CD8-positive, alpha-beta memory T cell (primary cell): ENCODE results near the gene ZBED4. TPM values are rescaled to one million over a fixed set of nuclear protein-coding genes. Genes with fewer than 3 reads are reported as not detected.
A peak's percentile ranks its signal among the peaks of the same experiment; 100 is the strongest.

ENCODE experiments used
- CTCF ChIA-PET: fragments of 350-600 bp; sonication (Branson Sonifier 250); formaldehyde crosslinking; loops from one replicate; lab custom pipeline; 2021; ENCODE audit warnings: antibody characterized with exemption; lab: Charles Lee
- POLR2A ChIA-PET: fragments of 350-600 bp; sonication (Branson Sonifier 250); formaldehyde crosslinking; loops from one replicate; lab custom pipeline; 2021; ENCODE audit warnings: antibody characterized with exemption; lab: Charles Lee
- DNase-seq, 5 donors: peaks; one replicate each; pipeline versions ENCODE4 v3.0.0 to v3.0.0-alpha.2; 2020 to 2022; ENCODE audit warnings: mixed read lengths in 1 of 5
- H3K27ac ChIP-seq: one replicate; pipeline ENCODE4 v1.7.0; 2013; ENCODE audit warnings: low read depth, mild to moderate bottlenecking, low read length, moderate library complexity
- H3K27me3 ChIP-seq: 2 replicates; pipeline ENCODE4 v1.7.0; 2013; ENCODE audit warnings: low read length, mild to moderate bottlenecking; ENCODE audit not compliant: insufficient read depth, poor library complexity, severe bottlenecking
- H3K36me3 ChIP-seq: 2 replicates; pipeline ENCODE4 v1.7.0; 2013; ENCODE audit warnings: mild to moderate bottlenecking, low read length, moderate library complexity; ENCODE audit not compliant: insufficient read depth
- H3K4me1 ChIP-seq: 2 replicates; pipeline ENCODE4 v1.7.0; 2013; ENCODE audit warnings: mild to moderate bottlenecking, low read length, moderate library complexity; ENCODE audit not compliant: insufficient read depth
- H3K4me3 ChIP-seq: 2 replicates; pipeline ENCODE4 v1.7.0; 2013; ENCODE audit warnings: mild to moderate bottlenecking, low read length
- H3K9me3 ChIP-seq: 2 replicates; pipeline ENCODE4 v1.7.0; 2013; ENCODE audit warnings: mild to moderate bottlenecking, low read length
- H3K27ac Mint-ChIP-seq, 8 donors: one replicate each; pipeline ENCODE4 v1.8.0; 2020 to 2021; ENCODE audit warnings: mixed read lengths in 8 of 8, mild to moderate bottlenecking in 6 of 8, inconsistent platforms in 3 of 8, moderate library complexity in 3 of 8
- H3K27me3 Mint-ChIP-seq, 2 donors: one replicate each; pipeline ENCODE4 v1.8.0; 2020 to 2021; ENCODE audit warnings: mixed read lengths in 2 of 2, mild to moderate bottlenecking in 1 of 2, moderate library complexity in 1 of 2
- H3K36me3 Mint-ChIP-seq, 3 donors: one replicate each; pipeline ENCODE4 v1.8.0; 2020 to 2021; ENCODE audit warnings: mixed read lengths in 3 of 3, inconsistent platforms in 1 of 3, mild to moderate bottlenecking in 1 of 3
- H3K4me1 Mint-ChIP-seq, 3 donors: one replicate each; pipeline ENCODE4 v1.8.0; 2020 to 2021; ENCODE audit warnings: mixed read lengths in 3 of 3, inconsistent platforms in 1 of 3, mild to moderate bottlenecking in 1 of 3
- H3K4me3 Mint-ChIP-seq, 7 donors: one replicate each; pipeline ENCODE4 v1.8.0; 2020 to 2021; ENCODE audit warnings: mixed read lengths in 7 of 7, mild to moderate bottlenecking in 6 of 7, moderate library complexity in 4 of 7, inconsistent platforms in 2 of 7
- H3K9me3 Mint-ChIP-seq, 5 donors: one replicate each; pipeline ENCODE4 v1.8.0; 2020 to 2022; ENCODE audit warnings: mixed read lengths in 5 of 5, mild to moderate bottlenecking in 3 of 5, moderate library complexity in 2 of 5, inconsistent platforms in 1 of 5
- polyA plus RNA-seq: library from polyadenylated mRNA; unstranded; fragments of 300-500 nt; fragmentation: Illumina TruSeq; gene quantifications from one replicate; pipeline ENCODE4 v1.2.3, GENCODE V29; 2021
- total RNA-seq, 2 experiments: library from RNA; stranded (reverse); gene quantifications; one replicate each; pipeline ENCODE4 v1.2.3, GENCODE V29; 2021

Gene ZBED4
- total and polyA plus RNA-seq, 3 experiments from 2014 or later = 11.1 to 24.3 (median 24.2) TPM

DNA sequence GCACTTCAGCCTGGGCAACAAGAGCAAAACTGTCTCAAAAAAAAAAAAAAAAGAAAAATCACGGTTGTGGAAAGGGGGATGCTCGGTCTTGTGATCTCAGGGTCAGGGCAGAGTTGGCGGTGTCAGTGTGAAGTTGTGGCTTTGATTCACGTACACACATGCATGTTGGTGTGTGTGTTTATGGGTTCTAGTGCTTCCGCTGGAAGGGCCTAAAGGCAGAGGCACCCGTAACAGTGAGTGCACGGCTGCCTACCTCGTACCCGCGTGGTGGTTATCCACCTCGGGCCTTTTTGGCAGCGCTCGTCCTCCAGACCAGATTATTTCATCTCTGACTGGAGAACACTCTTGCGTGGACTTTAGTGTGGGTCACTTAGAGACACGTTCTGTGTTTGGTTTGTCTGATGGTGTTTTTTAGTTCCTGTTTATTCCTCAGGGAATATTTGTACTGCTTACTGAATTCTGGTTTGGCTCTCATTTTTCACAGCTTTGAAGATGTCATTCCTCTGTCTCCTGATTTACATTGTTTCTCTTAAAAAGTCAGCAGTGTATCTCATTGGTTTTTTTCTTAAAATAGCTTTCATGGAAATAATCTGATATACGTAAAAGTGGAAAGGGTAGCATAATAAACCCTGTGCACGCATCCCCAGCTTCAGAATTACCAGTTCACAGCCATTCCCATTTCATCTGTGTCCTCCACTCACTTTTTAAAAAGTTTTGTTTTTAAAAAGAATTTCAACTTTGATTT, 15.6 kb downstream of the ZBED4 start:
- ChIA-PET CTCF (no interaction called here), POLR2A (interaction anchor here (0.6 kb wide), 1 partner anchor 13 kb away, joined by 3 read pairs; no protein-coding TSS in a partner anchor)
- H3K36me3 ChIP-seq = no peaks in the 10 kb centered on the region
- peak in 1 of 5 donors; percentile 34 for DNase-seq
- peaks cover 46% of the 10 kb centered on the region for H3K4me1 ChIP-seq
- peaks cover 4% of the 10 kb centered on the region for H3K9me3 ChIP-seq
- Mint-ChIP-seq H3K4me3 (peak overlapping the region; percentile 45 to 85 (median 70)), H3K27me3 (peaks cover 0 to 4% of the 10 kb centered on the region in 2 donors), H3K27ac (peak overlapping the region; percentile 61 to 97 (median 93)), H3K9me3 (peaks cover 15 to 27% (median 16%) of the 10 kb centered on the region in 5 donors), H3K36me3 (peaks cover 20 to 45% (median 23%) of the 10 kb centered on the region in 3 donors), H3K4me1 (peaks cover 69 to 83% (median 79%) of the 10 kb centered on the region in 3 donors)
- H3K27ac ChIP-seq = no peak overlapping the region
- no peaks in the 10 kb centered on the region for H3K27me3 ChIP-seq
- H3K4me3 ChIP-seq = no peak overlapping the region

GRCh38 chr22:49869845-49870712, 16.4 kb downstream of the ZBED4 start:
- H3K27me3 Mint-ChIP-seq = peaks cover 0 to 4% of the 10 kb centered on the region in 2 donors
- peaks cover 23 to 45% (median 25%) of the 10 kb centered on the region in 3 donors for H3K36me3 Mint-ChIP-seq
- peak in 4 of 5 donors; percentile 27 to 78 (median 56) for DNase-seq
- Histone ChIP-seq H3K9me3 (peaks cover 4% of the 10 kb centered on the region), H3K27me3 (no peaks in the 10 kb centered on the region), H3K36me3 (no peaks in the 10 kb centered on the region), H3K4me1 (peaks cover 46% of the 10 kb centered on the region), H3K27ac (no peak overlapping the region), H3K4me3 (no peak overlapping the region)
- H3K9me3 Mint-ChIP-seq = peaks cover 15 to 27% (median 16%) of the 10 kb centered on the region in 5 donors
- ChIA-PET POLR2A (interaction anchor here (0.5 kb wide), 1 partner anchor 14 kb away, joined by 3 read pairs; no protein-coding TSS in a partner anchor), CTCF (interaction anchor here (0.6 to 1.5 kb wide), 3 partner anchors 18 to 236 kb away, joined by 3 read pairs; no protein-coding TSS in a partner anchor)
- peaks cover 71 to 84% (median 81%) of the 10 kb centered on the region in 3 donors for H3K4me1 Mint-ChIP-seq
- H3K27ac Mint-ChIP-seq = peak overlapping the region; percentile 81 to 97 (median 94)
- H3K4me3 Mint-ChIP-seq = peak overlapping the region; percentile 41 to 87 (median 70)

- no peak for DNase-seq
- H3K4me1 Mint-ChIP-seq = peaks cover 69 to 82% (median 79%) of the 10 kb centered on the region in 3 donors
- H3K27me3 ChIP-seq = no peaks in the 10 kb centered on the region
- H3K36me3 Mint-ChIP-seq = peaks cover 21 to 38% (median 22%) of the 10 kb centered on the region in 3 donors
- no peak overlapping the region for H3K4me3 Mint-ChIP-seq
- peak overlapping the region in 3 of 8 donors; percentile 68 to 85 (median 80) for H3K27ac Mint-ChIP-seq
- peaks cover 6 to 17% (median 14%) of the 10 kb centered on the region in 5 donors for H3K9me3 Mint-ChIP-seq
- ChIA-PET CTCF (interaction anchor here (1.5 kb wide), 1 partner anchor 159 kb away, joined by 3 read pairs; no protein-coding TSS in a partner anchor), POLR2A (no interaction called here)
- peaks cover 4% of the 10 kb centered on the region for H3K9me3 ChIP-seq
- H3K36me3 ChIP-seq = no peaks in the 10 kb centered on the region
- H3K27ac ChIP-seq = no peak overlapping the region
- no peak overlapping the region for H3K4me3 ChIP-seq
- peaks cover 46% of the 10 kb centered on the region for H3K4me1 ChIP-seq
- peaks cover 0 to 4% of the 10 kb centered on the region in 2 donors for H3K27me3 Mint-ChIP-seq
Measured at GRCh38 chr22:49871482-49871881, 17.8 kb downstream of the ZBED4 start.

- H3K9me3 ChIP-seq = peaks cover 4% of the 10 kb centered on the region
- no peak overlapping the region for H3K4me3 Mint-ChIP-seq
- H3K36me3 Mint-ChIP-seq = peaks cover 23 to 34% (median 26%) of the 10 kb centered on the region in 3 donors
- H3K4me1 Mint-ChIP-seq = peaks cover 63 to 78% (median 75%) of the 10 kb centered on the region in 3 donors
- no peak for DNase-seq
- CTCF ChIA-PET = no interaction called here
- peak overlapping the region in 5 of 8 donors; percentile 33 to 87 (median 80) for H3K27ac Mint-ChIP-seq
- no peak overlapping the region for H3K4me3 ChIP-seq
- POLR2A ChIA-PET = no interaction called here
- H3K9me3 Mint-ChIP-seq = peaks cover 6 to 15% (median 9%) of the 10 kb centered on the region in 5 donors
- H3K27ac ChIP-seq = no peak overlapping the region
- peaks cover 0 to 4% of the 10 kb centered on the region in 2 donors for H3K27me3 Mint-ChIP-seq
- H3K36me3 ChIP-seq = no peaks in the 10 kb centered on the region
- no peaks in the 10 kb centered on the region for H3K27me3 ChIP-seq
- peaks cover 42% of the 10 kb centered on the region for H3K4me1 ChIP-seq
Measured at GRCh38 chr22:49872347-49872746, 18.7 kb downstream of the ZBED4 start.

GRCh38 chr22:49873228-49873940, 19.7 kb downstream of the ZBED4 start:
- peaks cover 27 to 30% (median 29%) of the 10 kb centered on the region in 3 donors for H3K36me3 Mint-ChIP-seq
- no peak for DNase-seq
- peaks cover 56 to 74% (median 70%) of the 10 kb centered on the region in 3 donors for H3K4me1 Mint-ChIP-seq

DNA sequence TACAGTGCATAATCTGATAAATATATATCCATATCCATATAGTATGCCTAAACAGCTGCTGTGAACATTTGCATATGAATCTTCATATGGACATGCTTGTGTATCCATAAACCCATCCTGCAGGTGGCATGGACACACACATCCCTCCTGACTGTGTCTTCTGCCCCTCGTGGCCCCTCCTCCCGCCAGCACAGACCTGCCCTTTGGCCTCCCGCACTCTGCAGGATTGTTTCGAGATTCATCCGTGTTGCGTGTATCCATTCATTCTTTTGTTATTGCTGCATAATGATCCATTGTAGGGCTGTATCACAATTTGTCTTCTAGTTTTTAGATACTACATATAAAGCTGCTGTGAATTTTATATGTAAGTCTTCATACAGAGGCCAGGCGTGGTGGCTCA, 24.0 kb downstream of the ZBED4 start:
- no peak overlapping the region for H3K4me3 Mint-ChIP-seq
- Histone ChIP-seq H3K4me1 (peaks cover 27% of the 10 kb centered on the region), H3K4me3 (no peak overlapping the region), H3K36me3 (no peaks in the 10 kb centered on the region), H3K27me3 (no peaks in the 10 kb centered on the region), H3K9me3 (no peaks in the 10 kb centered on the region), H3K27ac (no peak overlapping the region)
- H3K27ac Mint-ChIP-seq = no peak overlapping the region
- DNase-seq = no peak
- ChIA-PET POLR2A (no interaction called here), CTCF (no interaction called here)
- peaks cover 51 to 66% (median 61%) of the 10 kb centered on the region in 3 donors for H3K4me1 Mint-ChIP-seq
- no peaks in the 10 kb centered on the region for H3K27me3 Mint-ChIP-seq
- peaks cover 15 to 26% (median 26%) of the 10 kb centered on the region in 3 donors for H3K36me3 Mint-ChIP-seq
- H3K9me3 Mint-ChIP-seq = no peaks in the 10 kb centered on the region

More at GRCh38 chr22:49873228-49873940, 19.7 kb downstream of the ZBED4 start:
- no peak overlapping the region for H3K4me3 ChIP-seq
- peak overlapping the region in 2 of 7 donors; percentile 20 to 84 for H3K4me3 Mint-ChIP-seq
- peaks cover 4% of the 10 kb centered on the region for H3K9me3 ChIP-seq
- ChIA-PET CTCF (interaction anchor here (1.0 kb wide), 1 partner anchor 18 kb away, joined by 3 read pairs; no protein-coding TSS in a partner anchor), POLR2A (no interaction called here)
- H3K4me1 ChIP-seq = peaks cover 31% of the 10 kb centered on the region
- H3K27ac ChIP-seq = no peak overlapping the region
- peaks cover 4 to 11% (median 8%) of the 10 kb centered on the region in 5 donors for H3K9me3 Mint-ChIP-seq
- peaks cover 0 to 4% of the 10 kb centered on the region in 2 donors for H3K27me3 Mint-ChIP-seq
- peak overlapping the region in 7 of 8 donors; percentile 20 to 87 (median 70) for H3K27ac Mint-ChIP-seq
- H3K27me3 ChIP-seq = no peaks in the 10 kb centered on the region
- H3K36me3 ChIP-seq = no peaks in the 10 kb centered on the region

- ChIA-PET CTCF (no interaction called here), POLR2A (interaction anchor here (0.5 kb wide), 1 partner anchor 43 kb away, joined by 3 read pairs; no protein-coding TSS in a partner anchor)
- Histone ChIP-seq H3K36me3 (no peaks in the 10 kb centered on the region), H3K4me1 (peaks cover 24% of the 10 kb centered on the region), H3K9me3 (no peaks in the 10 kb centered on the region), H3K27me3 (no peaks in the 10 kb centered on the region), H3K27ac (no peak overlapping the region), H3K4me3 (no peak overlapping the region)
- DNase-seq = no peak
- H3K9me3 Mint-ChIP-seq = no peaks in the 10 kb centered on the region
- H3K4me3 Mint-ChIP-seq = no peak overlapping the region
- peak overlapping the region in 1 of 8 donors; percentile 70 for H3K27ac Mint-ChIP-seq
- peaks cover 17 to 31% (median 27%) of the 10 kb centered on the region in 3 donors for H3K36me3 Mint-ChIP-seq
- H3K27me3 Mint-ChIP-seq = no peaks in the 10 kb centered on the region
- peaks cover 53 to 68% (median 63%) of the 10 kb centered on the region in 3 donors for H3K4me1 Mint-ChIP-seq
Measured at GRCh38 chr22:49878206-49878605, 24.6 kb downstream of the ZBED4 start.
